Loucy (cell line): ENCODE data around the gene HDLBP.

Source experiments
- CTCF ChIP-seq: fragments of 200-600 bp; sonication (generic); conservative IDR thresholded peaks from 2 replicates; pipeline ENCODE4 v1.5.1; 2014; ENCODE audit warnings: mild to moderate bottlenecking, antibody characterized with exemption, low read length
- EZH2phosphoT487 ChIP-seq: fragments of 200-600 bp; IDR thresholded peaks from 2 replicates; pipeline ENCODE4 v1.6.1; 2018; ENCODE audit warnings: antibody characterized with exemption, mild to moderate bottlenecking, moderate library complexity, borderline replicate concordance

- TF ChIP-seq CTCF (no peak), EZH2phosphoT487 (no peak)
Observed at GRCh38 chr2:241242306-241242705, 73.2 kb downstream of the HDLBP start.
